ENCODE results near the gene ZNF583. TPM values are rescaled to one million over a fixed set of nuclear protein-coding genes. Genes with fewer than 3 reads are reported as not detected.

The ZNF583 gene
- total RNA-seq, 1 donor from 2014 or later, result 3.4 TPM

DNA sequence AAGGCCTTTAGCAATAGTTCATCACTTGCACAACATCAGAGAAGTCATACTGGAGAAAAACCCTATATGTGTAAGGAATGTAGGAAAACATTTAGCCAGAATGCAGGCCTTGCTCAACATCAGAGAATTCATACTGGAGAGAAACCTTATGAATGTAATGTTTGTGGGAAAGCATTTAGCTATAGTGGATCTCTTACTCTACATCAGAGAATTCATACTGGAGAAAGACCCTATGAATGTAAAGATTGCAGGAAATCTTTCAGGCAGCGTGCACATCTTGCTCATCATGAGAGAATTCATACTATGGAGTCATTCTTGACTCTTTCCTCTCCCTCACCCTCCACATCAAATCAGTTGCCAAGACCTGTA lies 19.8 kb downstream of the ZNF583 start:
- DNase-seq (ENCODE audit: low read depth) (peak; percentile 1), FAIRE-seq (no peak)
- no peak overlapping the region for H3K4me3 ChIP-seq (ENCODE audit: low read depth, low read length)
- H3K36me3 ChIP-seq (ENCODE audit: control insufficient read depth, insufficient read depth, low read length), result no peaks in the 10 kb centered on the region
- TF ChIP-seq CTCF (IDR thresholded peaks at IDR 0.05; ENCODE audit: insufficient read depth, low read length, severe bottlenecking), result no peak
- H3K27me3 ChIP-seq (ENCODE audit: control insufficient read depth, insufficient read depth, low read length), result no peaks in the 10 kb centered on the region

DNA sequence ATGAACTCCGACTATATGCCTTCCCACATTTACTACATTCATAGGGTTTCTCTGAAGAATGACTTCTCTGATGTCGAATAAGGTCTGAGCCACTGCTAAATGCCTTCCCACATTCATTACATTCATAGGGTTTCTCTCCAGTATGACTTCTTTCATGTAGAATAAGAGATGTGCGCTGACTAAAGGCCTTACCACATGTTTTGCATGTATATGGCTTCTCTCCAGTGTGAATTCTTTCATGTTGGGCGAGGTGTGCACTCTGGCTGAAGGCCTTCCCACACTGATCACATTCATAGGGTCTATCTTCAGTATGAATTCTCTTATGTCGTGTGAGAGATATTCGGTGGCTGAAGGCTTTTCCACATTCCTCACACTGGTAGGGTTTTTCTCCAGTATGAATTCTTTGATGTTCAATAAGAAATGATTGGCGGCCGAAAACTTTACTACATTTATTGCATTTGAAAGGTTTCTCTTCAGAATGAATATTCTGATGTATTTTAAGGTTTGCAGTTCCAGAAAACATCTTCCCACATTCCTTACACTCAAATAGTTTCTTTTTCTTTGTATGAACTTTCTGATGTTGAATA lies 37.2 kb downstream of the ZNF583 start:
- FAIRE-seq, result no peak
- TF ChIP-seq CTCF (IDR thresholded peaks at IDR 0.05; ENCODE audit: insufficient read depth, low read length, severe bottlenecking), result no peak
- DNase-seq (ENCODE audit: low read depth), result no peak
- Histone ChIP-seq H3K36me3 (ENCODE audit: control insufficient read depth, insufficient read depth, low read length) (no peaks in the 10 kb centered on the region), H3K27me3 (ENCODE audit: control insufficient read depth, insufficient read depth, low read length) (no peaks in the 10 kb centered on the region), H3K4me3 (ENCODE audit: low read depth, low read length) (no peak overlapping the region)

GRCh38 chr19:56474308-56474707 lies 70.2 kb downstream of the ZNF583 start:
- no peaks in the 10 kb centered on the region for H3K36me3 ChIP-seq (ENCODE audit: control insufficient read depth, insufficient read depth, low read length)
- H3K4me3 ChIP-seq (ENCODE audit: low read depth, low read length), result no peak overlapping the region
- FAIRE-seq (no peak), DNase-seq (ENCODE audit: low read depth) (no peak)
- no peaks in the 10 kb centered on the region for H3K27me3 ChIP-seq (ENCODE audit: control insufficient read depth, insufficient read depth, low read length)
- TF ChIP-seq CTCF (IDR thresholded peaks at IDR 0.05; ENCODE audit: insufficient read depth, low read length, severe bottlenecking), result no peak

DNA sequence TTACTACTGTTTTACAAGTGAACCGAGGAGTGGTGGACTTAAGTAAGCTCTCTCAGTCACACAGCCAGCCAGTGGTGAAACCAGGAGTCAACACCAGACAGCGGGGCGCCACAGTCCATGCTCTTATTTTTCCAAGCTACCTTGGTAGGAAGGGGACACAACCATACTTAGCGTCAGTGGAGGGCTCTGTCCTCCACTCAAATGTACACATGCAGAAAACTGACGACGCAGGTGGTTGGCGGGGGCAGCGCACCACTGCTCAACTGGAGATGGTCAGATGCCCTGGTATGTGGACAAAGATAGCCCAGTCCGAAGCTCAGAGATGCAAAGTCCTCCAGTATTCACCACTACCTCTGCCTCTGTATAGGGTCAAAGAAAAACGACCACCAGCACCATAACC lies 72.0 kb downstream of the ZNF583 start:
- DNase-seq (ENCODE audit: low read depth) (no peak), FAIRE-seq (no peak)
- TF ChIP-seq CTCF (IDR thresholded peaks at IDR 0.05; ENCODE audit: insufficient read depth, low read length, severe bottlenecking), result no peak
- no peak overlapping the region for H3K4me3 ChIP-seq (ENCODE audit: low read depth, low read length)
- no peaks in the 10 kb centered on the region for H3K36me3 ChIP-seq (ENCODE audit: control insufficient read depth, insufficient read depth, low read length)
- H3K27me3 ChIP-seq (ENCODE audit: control insufficient read depth, insufficient read depth, low read length), result no peaks in the 10 kb centered on the region

Other genes starting within 250 kb of the ZNF583 start
- gene GALP, start 228.3 kb upstream of the ZNF583 start, total RNA-seq, result not detected in 2 replicates
- gene ZSCAN5B, start 206.5 kb upstream of the ZNF583 start, total RNA-seq, result not detected in 2 replicates
- gene ZSCAN5C, start 202.1 kb upstream of the ZNF583 start, total RNA-seq, result not detected in 2 replicates
- not detected in 2 replicates for gene EDDM13, start 131.6 kb upstream of the ZNF583 start, total RNA-seq
- gene ZSCAN5A, start 89.5 kb upstream of the ZNF583 start, total RNA-seq, result 4.9 and 5.0 TPM in 2 replicates
- gene ZNF582, start 10.8 kb upstream of the ZNF583 start, total RNA-seq, result 1.1 and 2.4 TPM in 2 replicates
- 1.2 and 2.6 TPM in 2 replicates for gene ZNF667, start 73.0 kb downstream of the ZNF583 start, total RNA-seq
- gene ZNF471, start 103.5 kb downstream of the ZNF583 start, total RNA-seq, result 1.3 and 3.1 TPM in 2 replicates
- gene ZFP28, start 134.6 kb downstream of the ZNF583 start, total RNA-seq, result 5.3 and 7.4 TPM in 2 replicates
- 2.9 and 4.4 TPM in 2 replicates for gene ZNF470, start 163.1 kb downstream of the ZNF583 start, total RNA-seq
- 5.6 and 6.1 TPM in 2 replicates for gene ZNF71, start 191.0 kb downstream of the ZNF583 start, total RNA-seq
- gene SMIM17, start 238.8 kb downstream of the ZNF583 start, total RNA-seq, result 0.13 TPM in 1 of 2 replicates, not detected in the other